HG02623 (cell line): ENCODE measurements around the gene SASS6.
"Not testable (repeated sequence)": the region's sequence is repeated elsewhere in the genome, so short reads cannot be mapped to it uniquely, and the experiment has no call there.

Experiments
- ATAC-seq: cut with Tn5 transposase; IDR thresholded peaks from one replicate; pipeline ENCODE4 v1.9.1; 2021; ENCODE audit warnings: moderate library complexity; ENCODE audit not compliant: unreplicated experiment

Gene SASS6

GRCh38 chr1:100051401-100051800, 81.3 kb downstream of the SASS6 start:
- no peak for ATAC-seq

- ATAC-seq, result no peak
Measured at GRCh38 chr1:100050139-100050538, 82.6 kb downstream of the SASS6 start.

- not testable (repeated sequence) for ATAC-seq
Measured at GRCh38 chr1:100047235-100047708, 85.5 kb downstream of the SASS6 start.

- ATAC-seq, result no peak
Measured at GRCh38 chr1:100045206-100045605, 87.5 kb downstream of the SASS6 start.

- no peak for ATAC-seq
Measured at GRCh38 chr1:100039591-100039990, 93.1 kb downstream of the SASS6 start.

GRCh38 chr1:100038660-100039287, 94.0 kb downstream of the SASS6 start:
- ATAC-seq, result peak; percentile 43

- peak; percentile 89 for ATAC-seq
Measured at GRCh38 chr1:100037927-100038659, 94.6 kb downstream of the SASS6 start.

- no peak for ATAC-seq
Measured at GRCh38 chr1:100037656-100037926, 95.1 kb downstream of the SASS6 start.

GRCh38 chr1:100036718-100037655, 95.7 kb downstream of the SASS6 start:
- no peak for ATAC-seq

- ATAC-seq, result no peak
Measured at GRCh38 chr1:100035214-100035613, 97.5 kb downstream of the SASS6 start.

- ATAC-seq, result no peak
Measured at GRCh38 chr1:100034470-100034869, 98.3 kb downstream of the SASS6 start.
